GM19328 (cell line): Measurements from ENCODE around the gene UBE2S.

Experiments used
- ATAC-seq: cut with Tn5 transposase; IDR thresholded peaks from one replicate; pipeline ENCODE4 v1.9.1; 2021; ENCODE audit warnings: mild to moderate bottlenecking, moderate library complexity; ENCODE audit not compliant: unreplicated experiment

Gene UBE2S

GRCh38 chr19:55384920-55385723, 22.5 kb downstream of the UBE2S start:
- ATAC-seq = peak; percentile 44

- ATAC-seq = no peak
Measured at GRCh38 chr19:55384131-55384919, 23.3 kb downstream of the UBE2S start, which contains the start of gene TMEM238. Gene TMEM238 (minus strand): TSS chr19:55384292. CDS start chr19:55384259, 33 bp downstream.

DNA sequence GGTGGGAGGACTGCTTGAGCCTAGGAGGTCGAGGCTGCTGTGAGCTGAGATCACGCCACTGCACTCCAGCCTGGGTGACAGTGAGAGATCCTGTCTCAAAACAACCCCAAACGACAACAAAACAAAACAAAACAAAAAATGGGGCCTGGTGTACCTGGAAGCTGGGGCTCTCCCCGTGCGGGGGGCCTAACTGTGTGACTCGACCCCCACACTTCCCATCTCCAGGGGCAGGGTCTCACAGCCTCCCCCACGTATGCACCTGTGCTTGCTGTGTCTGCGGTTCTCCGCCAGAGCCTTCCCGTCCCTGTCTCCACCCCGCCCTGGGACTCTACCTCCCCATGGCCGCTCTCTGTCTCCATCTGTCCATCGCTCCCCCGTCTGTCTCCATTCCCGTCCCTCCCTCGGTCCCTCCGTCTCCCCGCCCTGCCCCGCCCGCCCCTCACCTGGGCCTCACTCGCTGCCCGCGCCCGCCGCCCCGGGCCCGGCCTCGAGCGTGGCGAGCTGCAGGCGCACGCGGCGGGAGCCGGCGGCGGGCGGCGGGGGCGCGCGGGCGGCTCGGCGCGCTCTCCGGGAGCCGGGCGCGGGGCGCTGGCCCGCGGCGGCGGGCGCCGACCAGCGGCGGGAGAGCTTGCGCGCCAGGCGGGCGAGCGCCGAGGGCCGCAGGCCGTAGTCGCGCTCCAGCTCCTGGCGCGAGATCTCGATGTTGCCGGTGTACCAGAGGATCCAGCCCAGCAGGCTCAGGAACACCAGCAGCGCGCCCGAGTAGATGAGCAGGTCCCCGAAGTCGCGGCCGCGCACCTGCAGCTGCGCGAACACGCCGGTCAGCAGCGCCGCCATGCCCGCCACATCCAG, 24.1 kb downstream of the UBE2S start:
- ATAC-seq = no peak

DNA sequence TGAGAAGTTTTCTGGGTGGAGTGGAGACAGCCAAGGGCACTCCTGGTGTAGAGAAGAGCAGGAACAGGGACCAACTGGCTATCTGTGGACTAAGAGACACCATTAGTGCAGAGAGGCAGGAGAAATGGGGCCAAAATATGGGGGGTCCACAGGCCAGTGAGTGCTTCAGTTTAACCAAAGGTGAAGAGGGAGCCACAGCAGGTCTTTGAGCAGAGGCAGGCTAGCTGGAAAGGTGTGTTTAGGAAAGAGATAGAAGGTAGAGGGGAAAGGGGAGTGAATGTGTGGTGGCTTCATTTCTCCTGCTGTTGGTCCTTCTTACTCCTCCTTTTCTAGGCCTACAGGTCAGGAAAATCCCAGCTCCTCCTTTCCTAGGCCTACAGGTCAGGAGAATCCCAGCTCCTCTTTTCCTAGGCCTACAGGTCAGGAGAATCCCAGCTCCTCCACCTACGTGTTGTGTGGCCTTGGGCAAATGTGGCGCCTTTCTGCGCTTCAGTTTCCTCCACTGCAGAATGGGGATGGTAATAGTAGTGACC, 25.0 kb downstream of the UBE2S start:
- no peak for ATAC-seq

- no peak for ATAC-seq
Measured at GRCh38 chr19:55382013-55382412, 25.6 kb downstream of the UBE2S start.

DNA sequence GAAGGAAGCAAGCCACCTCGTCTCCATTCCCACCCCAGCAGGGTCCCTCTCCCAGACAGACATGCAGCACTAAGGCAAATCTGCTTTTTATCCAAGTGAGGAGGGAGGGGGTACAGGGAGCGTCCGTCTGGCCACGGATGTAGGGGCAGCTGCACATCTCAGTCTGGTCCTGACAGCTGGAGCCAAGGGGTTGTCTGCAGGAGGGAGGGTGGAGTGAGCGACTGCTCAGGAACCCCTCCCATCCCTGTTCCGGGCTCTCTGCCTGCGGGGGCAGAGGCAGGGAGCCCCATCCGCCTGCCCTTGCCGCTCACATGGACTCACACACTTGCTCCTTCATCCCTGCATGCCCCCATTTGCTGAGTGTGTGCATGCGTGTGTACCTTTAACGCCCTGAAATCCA, 28.4 kb downstream of the UBE2S start:
- ATAC-seq = no peak

GRCh38 chr19:55377356-55378131, 30.0 kb downstream of the UBE2S start:
- no peak for ATAC-seq

GRCh38 chr19:55376241-55376933, 31.2 kb downstream of the UBE2S start, which contains the start of gene TMEM190:
Gene TMEM190 (plus strand): TSS chr19:55376826. CDS start chr19:55376854, 28 bp downstream.
- ATAC-seq = no peak

DNA sequence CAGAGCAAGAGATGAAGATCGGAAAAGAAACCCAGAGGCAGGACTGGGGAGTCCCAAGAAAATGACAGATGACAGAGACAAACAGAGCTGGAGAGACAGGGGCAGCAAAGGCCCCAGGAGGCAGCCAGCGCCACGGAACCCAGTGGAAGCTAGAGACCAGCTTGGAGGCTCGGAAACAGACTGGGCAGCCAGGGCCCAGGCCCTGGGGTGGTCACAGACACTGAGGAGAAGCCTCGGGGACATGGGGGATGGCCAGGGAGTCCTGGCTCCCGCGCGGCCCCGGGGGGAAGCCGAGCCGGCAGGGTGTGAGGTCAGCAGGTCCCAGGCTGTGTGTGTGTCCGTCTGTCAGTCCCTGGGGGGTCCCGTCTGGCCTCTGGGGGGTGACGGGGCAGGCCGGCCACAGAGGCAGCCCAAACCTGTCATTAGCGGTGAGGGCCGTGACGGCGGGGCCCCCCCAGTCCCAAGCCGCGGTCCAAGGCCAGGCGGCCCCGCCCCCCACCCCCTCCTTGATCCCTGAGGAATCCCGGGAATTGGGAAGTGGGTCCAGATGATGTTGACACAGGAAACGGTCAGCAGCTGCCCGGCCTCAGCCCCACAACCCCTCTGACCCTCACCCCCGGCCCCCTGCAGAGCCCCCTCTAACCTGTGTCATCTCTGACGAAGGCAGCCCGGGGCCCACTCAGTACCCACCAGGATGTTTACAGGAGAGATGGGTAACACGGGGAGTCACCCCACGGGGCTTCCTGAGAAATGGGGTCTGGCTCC, 33.4 kb downstream of the UBE2S start:
- no peak for ATAC-seq

- no peak for ATAC-seq
Measured at GRCh38 chr19:55373306-55373992, 34.1 kb downstream of the UBE2S start.

- no peak for ATAC-seq
Measured at GRCh38 chr19:55372316-55373081, 35.1 kb downstream of the UBE2S start.

GRCh38 chr19:55370305-55370988, 37.1 kb downstream of the UBE2S start, which contains the start of gene IL11:
Gene IL11 (minus strand): TSS chr19:55370463. CDS start chr19:55370310, 153 bp downstream.
- ATAC-seq = no peak

DNA sequence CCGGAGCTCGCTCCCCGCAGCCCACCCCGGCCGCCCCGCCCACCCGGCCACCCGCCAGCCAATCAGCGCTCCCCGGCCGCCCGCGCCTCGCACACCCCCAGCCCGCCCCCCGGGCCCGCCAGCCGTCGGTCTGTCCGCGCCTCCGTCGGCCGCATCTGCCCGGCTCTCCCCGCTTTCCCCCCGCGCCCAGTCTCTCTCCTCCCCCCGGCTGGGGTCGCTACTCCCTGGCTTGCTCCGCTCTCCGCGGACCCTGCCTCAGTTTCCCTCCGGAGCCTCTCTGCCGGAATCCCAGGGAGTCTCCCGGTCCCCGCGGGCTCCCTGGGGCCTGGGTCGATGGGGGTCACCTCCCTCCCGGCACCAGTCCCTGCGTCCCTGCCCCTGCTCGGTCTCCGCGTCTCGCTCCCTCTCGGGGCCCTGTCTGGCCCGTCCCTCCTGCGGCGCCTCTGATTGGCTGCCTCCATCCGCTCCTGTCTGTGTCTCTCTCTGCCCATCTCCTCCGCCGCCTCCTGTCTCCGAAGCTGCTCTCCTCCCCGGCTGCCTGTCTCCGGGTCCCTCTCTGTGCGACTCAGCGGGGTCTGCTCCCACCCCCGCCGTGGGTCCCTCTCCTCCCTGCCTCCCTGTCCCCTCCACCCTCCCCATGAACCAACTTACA, 37.8 kb downstream of the UBE2S start:
- ATAC-seq = no peak

- no peak for ATAC-seq
Measured at GRCh38 chr19:55368701-55369563, 38.7 kb downstream of the UBE2S start.

DNA sequence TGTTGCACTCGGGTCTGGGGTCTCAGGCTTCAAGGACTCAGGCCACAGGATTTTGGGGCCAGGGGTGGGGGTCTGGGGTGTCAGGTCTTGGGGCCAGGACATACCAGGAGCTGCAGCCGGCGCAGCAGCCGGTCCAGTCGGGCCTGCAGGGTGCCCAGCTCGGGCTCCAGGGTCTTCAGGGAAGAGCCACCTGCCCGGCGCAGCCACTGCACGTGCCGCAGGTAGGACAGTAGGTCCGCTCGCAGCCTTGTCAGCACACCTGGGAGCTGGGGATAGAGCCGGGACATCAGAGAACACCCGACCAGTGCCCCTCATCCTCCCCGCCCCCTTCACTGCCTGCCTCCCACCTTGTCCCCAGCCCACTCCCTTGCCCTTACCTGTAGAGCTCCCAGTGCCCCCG, 39.5 kb downstream of the UBE2S start:
- no peak for ATAC-seq
